ENCODE results near the gene RFPL1. TPM values are rescaled to one million over a fixed set of nuclear protein-coding genes. Genes with fewer than 3 reads are reported as not detected.

RFPL1 gene
- total RNA-seq, 1 donor from 2014 or later = not detected

DNA sequence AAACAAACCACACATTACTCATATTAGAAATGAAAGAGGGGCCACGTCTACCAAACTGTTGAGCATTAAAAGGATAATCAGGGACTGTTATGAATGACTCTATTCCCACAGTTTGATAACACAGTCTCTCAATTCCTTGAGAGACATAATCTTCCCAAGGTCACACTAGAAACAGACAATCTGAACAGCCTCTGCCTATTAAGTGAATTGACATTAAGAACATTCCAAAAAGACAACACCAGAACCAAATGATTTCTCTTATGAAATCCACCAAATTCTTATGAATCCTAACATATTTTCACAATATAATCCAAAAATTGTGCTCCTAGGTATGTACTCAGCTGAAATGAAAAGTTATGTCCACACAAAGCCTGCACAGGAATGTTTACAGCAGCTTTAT lies 4.6 kb downstream of the RFPL1 start:
- no peak for DNase-seq (ENCODE audit: low spot score)

DNA sequence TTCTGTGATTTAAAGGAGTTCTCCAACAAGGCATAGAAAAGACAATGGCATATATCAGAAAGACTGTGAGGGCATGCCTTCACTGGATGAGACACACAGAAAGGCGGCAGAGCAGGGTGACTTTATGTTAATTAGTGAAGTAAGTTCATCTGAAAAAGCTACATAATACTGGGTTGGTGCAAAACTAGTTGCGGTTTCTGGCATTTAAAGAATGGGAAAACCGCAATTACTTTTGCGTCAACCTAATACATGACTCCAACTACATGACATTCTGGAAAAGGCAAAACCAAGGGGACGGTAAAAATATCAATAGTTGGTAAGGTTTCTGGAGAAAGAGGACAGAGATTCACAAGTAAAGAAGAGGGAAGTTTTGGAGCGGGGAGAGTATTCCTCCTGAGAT lies 5.1 kb downstream of the RFPL1 start:
- DNase-seq (ENCODE audit: low spot score) = no peak

- peak; percentile 24 for DNase-seq (ENCODE audit: low spot score)
Observed at GRCh38 chr22:29443861-29444792, 5.7 kb downstream of the RFPL1 start.

DNA sequence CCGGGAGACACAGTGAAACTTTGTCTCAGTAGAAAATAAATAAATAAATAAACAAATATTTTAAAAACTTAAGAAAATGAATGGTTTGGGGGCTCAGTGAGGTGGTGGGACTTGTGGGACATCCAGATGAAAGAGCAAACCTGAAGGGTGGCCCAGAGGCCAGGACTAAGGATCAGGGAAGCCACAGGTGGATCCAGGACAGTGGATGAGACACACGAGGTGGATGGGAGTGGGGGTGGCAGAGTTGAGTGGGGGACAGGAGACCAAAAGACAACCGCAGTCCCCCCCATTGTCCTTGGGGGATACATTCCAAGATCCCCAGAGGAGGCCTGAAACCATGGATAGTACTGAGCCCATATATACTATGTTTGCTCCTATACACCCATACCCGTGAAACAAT lies 7.1 kb downstream of the RFPL1 start:
- peak; percentile 37 for DNase-seq (ENCODE audit: low spot score)

DNA sequence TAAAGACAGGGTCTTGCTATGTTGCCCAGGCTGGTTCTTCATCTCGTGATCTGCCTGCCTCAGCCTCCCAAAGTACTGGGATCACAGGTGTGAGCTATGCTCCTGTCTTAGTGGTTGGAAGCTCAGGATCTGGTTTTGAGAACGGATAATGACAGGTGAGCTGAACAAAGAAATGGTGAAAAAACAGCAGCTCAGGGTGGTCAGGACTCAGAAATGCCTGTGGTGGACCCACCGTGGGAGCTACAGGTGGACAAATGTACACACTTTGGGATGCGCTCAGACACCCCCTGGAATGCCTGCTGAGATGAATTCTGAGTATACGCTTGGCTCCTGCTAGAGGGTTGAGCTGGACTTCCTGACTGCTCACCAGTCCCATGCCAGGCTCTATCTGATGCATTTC lies 9.5 kb downstream of the RFPL1 start:
- DNase-seq (ENCODE audit: low spot score) = peak; percentile 67

DNA sequence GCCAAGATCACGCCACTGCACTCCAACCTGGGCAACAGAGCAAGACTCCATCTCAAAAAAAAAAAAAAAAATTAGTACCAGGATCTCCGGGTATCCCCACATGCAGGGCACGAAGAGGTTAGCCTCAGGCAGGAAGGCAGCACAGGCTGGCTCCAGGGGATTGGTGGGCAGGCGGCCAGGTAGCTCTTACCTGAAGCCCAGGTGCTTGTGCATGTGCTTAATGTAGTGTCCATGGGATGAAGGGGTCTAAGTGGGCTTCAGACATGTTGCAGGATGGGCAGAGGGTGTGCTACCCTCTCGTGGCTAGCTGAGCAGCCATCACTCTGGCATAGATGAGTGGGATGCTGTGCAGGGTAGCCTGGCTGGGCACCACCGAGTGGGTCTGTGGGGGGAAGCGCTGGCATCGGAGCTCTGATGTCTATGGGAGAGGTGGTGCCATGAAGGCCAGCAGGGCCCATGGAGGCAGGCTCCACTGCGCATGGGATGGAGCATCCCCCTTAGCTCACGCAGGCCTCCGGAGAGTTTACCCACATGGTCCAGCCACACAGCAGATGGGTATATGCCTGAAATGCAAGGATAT lies 11.0 kb downstream of the RFPL1 start:
- peak; percentile 72 for DNase-seq (ENCODE audit: low spot score)

GRCh38 chr22:29450222-29450621 lies 11.8 kb downstream of the RFPL1 start:
- no peak for DNase-seq (ENCODE audit: low spot score)

DNA sequence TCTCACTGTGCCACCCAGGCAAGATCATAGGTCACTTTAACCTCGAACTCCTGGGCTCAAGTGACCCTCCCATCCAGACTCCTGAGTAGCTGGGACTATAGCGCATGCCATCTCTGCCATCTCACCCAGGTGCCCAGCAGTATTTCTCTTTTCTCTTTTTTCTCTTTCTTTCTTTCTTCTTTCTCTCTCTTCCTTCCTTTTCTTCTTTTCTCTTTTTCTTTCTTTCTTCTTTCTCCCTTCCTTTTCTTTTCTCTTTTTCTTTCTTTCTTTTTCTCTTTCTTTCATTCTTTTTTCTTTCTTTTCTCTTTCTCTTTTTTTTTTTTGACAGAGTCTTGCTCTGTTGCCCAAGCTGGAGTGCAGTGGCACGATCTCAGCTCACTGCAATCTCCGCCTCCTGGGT lies 13.5 kb downstream of the RFPL1 start:
- DNase-seq (ENCODE audit: low spot score) = no peak

DNA sequence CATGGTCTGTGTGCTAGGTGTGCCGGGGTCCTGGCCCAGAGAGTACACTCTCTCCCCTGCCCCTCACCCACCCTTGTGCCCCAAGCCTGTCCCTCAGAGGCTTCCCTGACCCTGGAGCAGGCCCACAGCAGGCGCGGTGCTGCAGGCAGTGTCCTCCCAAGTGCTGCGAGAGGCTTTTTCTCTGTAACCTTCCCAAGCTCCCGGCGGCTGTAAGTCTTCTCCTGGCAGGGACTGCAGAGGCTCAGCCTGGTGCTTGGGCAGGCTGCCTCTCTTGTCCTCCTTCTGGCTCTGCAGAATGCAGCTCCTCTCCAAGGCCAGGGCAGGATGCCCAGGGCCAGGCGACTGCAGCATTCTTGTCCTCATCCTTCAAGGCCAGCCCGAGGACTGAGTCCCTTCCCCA lies 15.9 kb downstream of the RFPL1 start:
- no peak for DNase-seq (ENCODE audit: low spot score)

DNA sequence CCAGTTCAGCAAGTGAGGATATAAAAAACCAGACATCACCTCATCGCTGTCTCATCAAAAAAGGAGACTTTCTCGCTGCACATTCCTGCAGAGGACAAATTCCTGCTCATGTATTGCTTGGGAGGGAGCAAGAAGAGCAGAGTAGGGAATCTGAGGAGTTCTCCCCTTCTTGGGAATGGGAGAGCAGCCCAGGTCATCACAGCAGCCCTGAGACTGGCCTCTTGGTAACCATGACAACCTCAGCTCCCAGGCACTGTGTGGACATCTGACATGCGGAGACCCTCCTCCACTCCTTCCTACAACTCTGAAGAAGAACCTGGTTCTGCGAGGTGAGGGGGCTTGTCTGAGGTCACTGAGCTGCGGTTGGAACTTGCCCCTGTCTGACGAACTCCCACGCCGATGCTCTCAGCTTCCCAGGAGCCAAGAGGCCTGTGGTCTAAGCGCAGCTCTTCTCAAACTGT lies 17.9 kb downstream of the RFPL1 start:
- no peak for DNase-seq (ENCODE audit: low spot score)

DNA sequence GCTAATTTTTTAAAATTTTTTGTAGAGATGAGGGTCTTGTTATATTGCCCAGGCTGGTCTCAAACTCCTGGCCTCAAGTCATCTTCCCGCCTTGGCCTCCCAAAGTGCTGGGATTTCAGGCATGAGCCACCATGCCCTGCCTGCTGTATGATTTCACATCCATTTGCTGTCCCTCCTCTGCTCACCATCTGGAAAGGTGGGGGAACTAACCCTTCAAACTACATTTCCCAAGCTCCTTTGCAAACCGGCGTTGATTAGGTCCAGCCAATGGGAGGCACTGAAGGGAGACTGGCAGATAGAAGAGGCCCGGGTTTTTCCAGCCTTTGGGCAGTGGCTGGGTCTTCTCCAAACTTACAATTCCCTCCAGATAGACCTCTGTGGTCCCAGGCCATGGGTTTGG lies 19.3 kb downstream of the RFPL1 start:
- no peak for DNase-seq (ENCODE audit: low spot score)

- no peak for DNase-seq (ENCODE audit: low spot score)
Observed at GRCh38 chr22:29458551-29458950, 20.2 kb downstream of the RFPL1 start.

DNA sequence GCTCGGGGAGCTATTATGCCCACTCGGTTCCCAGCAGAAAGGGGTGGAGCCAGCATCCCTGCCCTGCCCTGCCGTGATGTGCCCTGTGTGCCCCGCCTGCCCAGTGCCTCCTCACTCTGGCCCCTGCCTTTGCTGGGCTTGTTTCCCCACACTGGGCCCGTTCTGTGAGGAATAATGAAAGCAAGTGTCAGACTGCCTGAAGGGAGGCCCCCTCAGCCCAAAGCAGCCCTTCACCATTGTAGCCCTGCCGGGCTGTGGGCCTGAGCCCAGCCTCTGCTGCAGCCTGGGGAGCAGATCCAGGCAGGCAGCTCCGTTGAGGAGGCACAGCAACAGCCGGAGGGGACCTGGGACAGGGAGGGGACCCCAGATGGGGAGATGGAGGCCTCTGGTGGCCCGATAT lies 21.4 kb downstream of the RFPL1 start:
- no peak for DNase-seq (ENCODE audit: low spot score)

- no peak for DNase-seq (ENCODE audit: low spot score)
Observed at GRCh38 chr22:29461263-29461662, 22.9 kb downstream of the RFPL1 start.

DNA sequence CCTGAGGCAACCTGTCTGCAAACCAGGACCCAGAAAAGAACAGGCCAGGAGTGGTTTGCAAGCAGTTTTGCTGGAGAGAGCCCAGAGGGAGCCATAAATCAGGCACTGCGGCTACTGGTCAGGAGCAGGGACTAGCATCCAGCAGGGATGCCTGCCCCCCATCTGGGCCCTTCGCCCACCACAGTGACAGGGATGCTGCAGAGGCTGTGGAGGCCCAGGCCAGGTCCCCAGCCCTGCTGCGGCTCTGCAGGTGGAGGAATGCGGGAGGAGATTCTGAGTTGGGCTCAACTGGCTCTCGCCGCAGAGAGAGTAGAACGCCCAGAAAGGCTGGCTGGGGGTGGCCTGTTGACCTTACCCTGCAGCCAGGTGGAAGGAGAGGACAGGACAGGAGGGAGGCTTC lies 25.2 kb downstream of the RFPL1 start:
- no peak for DNase-seq (ENCODE audit: low spot score)

DNA sequence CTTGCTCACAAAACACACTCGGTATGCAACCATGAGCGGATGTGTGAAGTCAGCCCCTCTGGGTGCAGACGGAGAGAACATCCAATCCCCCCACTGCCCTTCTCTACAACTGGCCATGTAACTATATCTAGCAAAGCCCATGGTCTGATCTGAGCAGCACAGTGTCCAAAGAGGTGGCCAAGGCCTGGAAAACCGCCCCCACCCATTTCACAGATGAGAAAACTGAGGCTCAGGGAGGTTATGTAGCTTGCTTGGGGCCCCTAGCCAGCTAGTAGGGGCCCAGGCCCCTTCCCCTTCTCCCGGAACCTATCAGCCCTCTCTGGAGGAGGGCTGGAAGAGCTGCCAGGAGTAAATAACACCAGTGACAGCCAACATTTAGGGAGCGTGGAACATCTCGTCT lies 26.2 kb downstream of the RFPL1 start:
- DNase-seq (ENCODE audit: low spot score) = no peak

DNA sequence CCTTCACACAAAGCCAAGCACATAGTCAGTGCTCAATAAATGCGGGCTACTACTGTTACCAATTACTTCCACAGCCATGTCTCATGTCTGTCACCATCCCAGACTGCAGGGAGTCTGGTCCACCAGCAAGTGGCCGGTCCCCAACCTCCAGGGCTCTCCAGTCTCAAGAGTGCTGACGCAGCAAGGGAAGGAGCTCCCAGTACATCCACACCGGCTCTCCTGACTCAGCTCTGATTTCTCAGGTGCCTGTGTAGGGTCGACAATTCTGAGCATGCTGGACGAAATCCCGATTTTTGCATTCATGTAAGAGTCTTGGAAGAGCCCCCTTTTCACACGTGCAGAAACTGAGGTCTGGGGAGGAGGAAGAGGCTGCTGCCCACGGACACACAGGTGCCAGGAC lies 31.4 kb downstream of the RFPL1 start:
- no peak for DNase-seq (ENCODE audit: low spot score)

- no peak for DNase-seq (ENCODE audit: low spot score)
Observed at GRCh38 chr22:29470159-29470855, 31.9 kb downstream of the RFPL1 start.

DNA sequence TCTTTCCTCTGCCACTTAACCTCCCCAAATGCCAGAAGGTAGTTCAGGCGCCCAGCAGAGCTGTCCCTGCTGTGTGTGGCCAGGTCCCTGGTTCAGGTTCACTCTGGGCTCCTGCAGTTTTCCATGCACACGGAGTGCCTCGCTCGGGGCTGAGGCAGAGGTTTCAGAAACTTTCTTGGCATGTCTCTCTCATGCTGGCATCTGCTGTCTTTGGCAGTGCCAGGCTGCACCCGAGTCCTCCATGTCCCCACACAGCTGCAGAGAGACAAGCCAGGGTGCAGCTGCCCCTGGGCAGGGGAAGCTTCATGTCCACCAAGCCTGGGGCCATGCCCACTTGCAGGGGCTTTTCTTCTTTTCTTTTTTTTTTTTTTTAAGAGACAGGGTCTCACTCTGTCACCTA lies 34.6 kb downstream of the RFPL1 start:
- DNase-seq (ENCODE audit: low spot score) = no peak

DNA sequence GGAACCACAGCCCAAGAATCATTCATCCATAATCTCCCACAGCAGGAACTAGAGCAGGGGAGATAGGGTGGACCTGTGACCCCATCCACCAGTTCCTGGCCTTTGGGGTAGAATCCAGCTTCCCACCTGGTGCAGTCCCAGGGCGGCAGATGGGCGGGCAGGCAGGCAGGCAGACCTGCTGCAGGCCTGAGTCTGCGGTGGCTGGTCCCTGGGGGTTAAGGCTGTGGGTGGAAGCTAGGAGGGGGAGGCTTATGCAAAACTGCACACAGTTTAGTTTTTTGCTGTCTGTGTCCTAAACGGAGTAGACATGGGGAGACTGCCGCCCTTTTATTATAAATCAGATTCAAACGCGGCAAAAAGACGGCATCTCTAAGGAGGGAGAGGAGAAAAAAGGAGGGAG lies 37.2 kb downstream of the RFPL1 start:
- DNase-seq (ENCODE audit: low spot score) = no peak

DNA sequence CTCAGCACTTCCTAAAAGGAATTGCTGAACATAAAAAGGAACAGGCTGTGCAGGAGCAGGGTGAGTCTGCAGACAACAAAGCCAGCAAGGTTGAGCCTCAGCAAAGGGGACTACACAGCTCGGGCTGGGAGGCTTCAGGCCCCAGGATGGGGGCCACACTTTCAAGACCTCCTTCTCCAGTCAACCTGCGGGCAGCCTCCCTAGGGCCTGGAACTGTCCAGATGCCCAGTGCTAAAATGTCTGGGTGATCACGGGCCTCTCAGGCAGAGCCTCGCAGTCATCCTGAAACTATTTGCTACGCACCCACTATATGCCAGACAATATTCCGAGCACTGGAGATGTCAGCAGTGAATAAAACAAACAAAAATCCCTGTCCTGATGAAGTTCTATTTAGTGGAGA lies 37.7 kb downstream of the RFPL1 start:
- DNase-seq (ENCODE audit: low spot score) = no peak

DNA sequence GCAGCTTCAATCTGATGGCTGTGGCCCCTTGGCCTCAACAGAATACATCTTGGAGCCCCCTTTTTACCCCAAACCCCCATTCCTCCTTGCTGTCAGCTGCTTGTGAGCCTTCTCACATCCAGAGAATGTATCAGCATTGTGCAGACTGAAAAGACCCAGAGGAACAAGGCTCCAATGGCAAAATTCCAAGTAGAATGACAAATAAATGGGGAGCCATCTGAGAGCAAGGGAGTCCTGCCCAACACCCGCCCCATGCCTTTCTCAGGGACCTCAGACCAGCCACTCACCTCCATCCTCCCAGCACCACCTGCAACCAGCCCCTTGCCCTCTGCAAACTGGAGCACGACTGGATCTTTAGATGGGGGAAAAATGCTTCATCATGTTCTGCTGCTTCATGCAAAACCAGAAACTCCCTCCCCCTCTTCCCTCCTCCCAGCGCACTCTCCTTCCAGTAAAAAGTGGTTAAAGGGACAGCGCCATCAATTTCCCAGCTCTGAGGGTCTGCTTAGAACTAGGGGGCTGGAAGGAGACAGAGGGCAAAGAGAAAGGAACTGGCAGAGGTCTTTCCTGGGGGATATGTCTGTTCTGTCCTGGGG lies 39.4 kb downstream of the RFPL1 start:
- no peak for DNase-seq (ENCODE audit: low spot score)

All from mesenteric fat pad (tissue), 1 donor.